Adrenal gland (tissue), 12 donors: ENCODE results near the gene HS3ST5. TPM values are rescaled to one million over a fixed set of nuclear protein-coding genes. Genes with fewer than 3 reads are reported as not detected.

Source experiments
- DNase-seq, 7 donors: peaks; one replicate each; pipeline ENCODE4 v3.0.0-alpha.2; 2019 to 2020
- H3K27ac ChIP-seq, 5 donors: fragments of 200-600 bp; sonication (generic) in 4 of 5; 1 replicate in 3 of 5; 2 replicates in 2 of 5; pipeline versions ENCODE4 v1.5.1 to v1.8.0; 2016 to 2020; ENCODE audit warnings: mild to moderate bottlenecking in 1 of 5
- H3K27me3 ChIP-seq: fragments of 200-600 bp; 2 replicates; pipeline ENCODE4 v1.8.0; 2021
- H3K36me3 ChIP-seq, 2 donors: fragments of 200-600 bp; replicated peaks in 1 of 2; 1 replicate in 1 of 2; 2 replicates in 1 of 2; pipeline versions ENCODE4 v1.5.1 to v1.8.0; 2018 to 2022
- H3K4me1 ChIP-seq, 2 donors: fragments of 200-600 bp; replicated peaks in 1 of 2; 1 replicate in 1 of 2; 2 replicates in 1 of 2; pipeline versions ENCODE4 v1.5.1 to v1.8.0; 2018 to 2021
- H3K4me3 ChIP-seq, 4 donors: fragments of 200-600 bp; sonication (generic) in 3 of 4; one replicate each; pipeline ENCODE4 v1.5.1; 2016 to 2018
- H3K9me3 ChIP-seq, 3 donors: fragments of 200-600 bp; sonication (generic) in 1 of 3; replicated peaks in 1 of 3; 1 replicate in 2 of 3; 2 replicates in 1 of 3; pipeline versions ENCODE4 v1.5.1 to v1.8.0; 2016 to 2021
- POLR2A ChIP-seq, 2 donors: fragments of 450-650 bp; IDR thresholded peaks; one replicate each; pipeline ENCODE4 v1.6.1; 2017; ENCODE audit warnings: antibody characterized with exemption in 2 of 2, mild to moderate bottlenecking in 2 of 2, moderate library complexity in 1 of 2
- WGBS, 4 donors: extraction: QIAGEN DNeasy Blood & Tissue Kit in 2 of 4; methylation state at CpG; one replicate each; pipeline versions ENCODE4 v1.1.5 to v1.1.7; 2013 to 2017; 5-methylcytosine and 5-hydroxymethylcytosine counted together
- intact Hi-C, 2 donors: fragments of 100-400 bp; cut with DNase I; formaldehyde crosslinking; loops; one replicate each; pipeline versions ENCODE4 v1.14.1 to v1.15.0; 2022 to 2023
- polyA plus RNA-seq, 3 donors: library from polyadenylated mRNA; stranded (reverse); fragments of 200-250 nt in 2 of 3; fragments of 350-450 nt in 1 of 3; fragmentation: Illumina TruSeq in 1 of 3; extraction: RNeasy Lipid Tissue Mini Kit (QIAGEN cat#74804) in 1 of 3; gene quantifications; one replicate each; pipeline ENCODE4 v1.2.3, GENCODE V29; 2013 to 2014
- total RNA-seq, 9 donors: library from RNA; depleted of rRNA in 4 of 9; stranded (reverse); fragments of >200 nt in 4 of 9; fragments of 120-200 nt in 1 of 9; fragmentation: NEBNext Ultra II Directional in 1 of 9; extraction: Animal tissue kit (Norgen Biotek cat#: 25700) in 1 of 9; gene quantifications; one replicate each; pipeline versions ENCODE4 v1.1.0 to v1.2.4, GENCODE V29; 2013 to 2023
- TF ChIP-seq, protein P1 (sequence below), 6 experiments: fragments of 450-650 bp in 4 of 6; fragments of 200-600 bp in 2 of 6; sonication (generic) in 1 of 6; IDR thresholded peaks; 1 replicate in 5 of 6; 2 replicates in 1 of 6; pipeline versions ENCODE4 v1.5.1 to v1.8.0; 2016 to 2021; ENCODE audit warnings: antibody characterized with exemption in 6 of 6, mild to moderate bottlenecking in 2 of 6, moderate library complexity in 1 of 6
- donor health status: healthy with polysubstance abuse.
- donor health status: Bipolar disorder and iron deficiency.
- donor health status: DM: yes; HTN: yes; CAD: no.
- donor health status: DM: no; HTN: no; CAD: no.
- donor health status: DM: no; HTN: no; CAD: no.
- donor health status: DM: yes; HTN: yes; CAD: no.

HS3ST5 gene
- total and polyA plus RNA-seq, 12 donors, result 0.04 to 0.78 (median 0.24) TPM; not detected in 5

GRCh38 chr6:114377881-114378280 is 35.1 kb upstream of the HS3ST5 start:
- H3K36me3 ChIP-seq, result no peaks in the 10 kb centered on the region
- 84 to 97% (median 92%) methylated on average over 3 of the region's 3 CpGs for WGBS, 4 donors
- no peaks in the 10 kb centered on the region for H3K9me3 ChIP-seq
- no peaks in the 10 kb centered on the region for H3K27me3 ChIP-seq
- TF ChIP-seq, protein P1, sequence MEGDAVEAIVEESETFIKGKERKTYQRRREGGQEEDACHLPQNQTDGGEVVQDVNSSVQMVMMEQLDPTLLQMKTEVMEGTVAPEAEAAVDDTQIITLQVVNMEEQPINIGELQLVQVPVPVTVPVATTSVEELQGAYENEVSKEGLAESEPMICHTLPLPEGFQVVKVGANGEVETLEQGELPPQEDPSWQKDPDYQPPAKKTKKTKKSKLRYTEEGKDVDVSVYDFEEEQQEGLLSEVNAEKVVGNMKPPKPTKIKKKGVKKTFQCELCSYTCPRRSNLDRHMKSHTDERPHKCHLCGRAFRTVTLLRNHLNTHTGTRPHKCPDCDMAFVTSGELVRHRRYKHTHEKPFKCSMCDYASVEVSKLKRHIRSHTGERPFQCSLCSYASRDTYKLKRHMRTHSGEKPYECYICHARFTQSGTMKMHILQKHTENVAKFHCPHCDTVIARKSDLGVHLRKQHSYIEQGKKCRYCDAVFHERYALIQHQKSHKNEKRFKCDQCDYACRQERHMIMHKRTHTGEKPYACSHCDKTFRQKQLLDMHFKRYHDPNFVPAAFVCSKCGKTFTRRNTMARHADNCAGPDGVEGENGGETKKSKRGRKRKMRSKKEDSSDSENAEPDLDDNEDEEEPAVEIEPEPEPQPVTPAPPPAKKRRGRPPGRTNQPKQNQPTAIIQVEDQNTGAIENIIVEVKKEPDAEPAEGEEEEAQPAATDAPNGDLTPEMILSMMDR (IDR thresholded peaks at IDR 0.05), result no peak
- TF ChIP-seq POLR2A (IDR thresholded peaks at IDR 0.05), result no peak
- no peak for DNase-seq
- H3K4me3 ChIP-seq, result no peak overlapping the region
- no peaks in the 10 kb centered on the region for H3K4me1 ChIP-seq
- intact Hi-C loops, result no loop called here
- no peak overlapping the region for H3K27ac ChIP-seq

DNA sequence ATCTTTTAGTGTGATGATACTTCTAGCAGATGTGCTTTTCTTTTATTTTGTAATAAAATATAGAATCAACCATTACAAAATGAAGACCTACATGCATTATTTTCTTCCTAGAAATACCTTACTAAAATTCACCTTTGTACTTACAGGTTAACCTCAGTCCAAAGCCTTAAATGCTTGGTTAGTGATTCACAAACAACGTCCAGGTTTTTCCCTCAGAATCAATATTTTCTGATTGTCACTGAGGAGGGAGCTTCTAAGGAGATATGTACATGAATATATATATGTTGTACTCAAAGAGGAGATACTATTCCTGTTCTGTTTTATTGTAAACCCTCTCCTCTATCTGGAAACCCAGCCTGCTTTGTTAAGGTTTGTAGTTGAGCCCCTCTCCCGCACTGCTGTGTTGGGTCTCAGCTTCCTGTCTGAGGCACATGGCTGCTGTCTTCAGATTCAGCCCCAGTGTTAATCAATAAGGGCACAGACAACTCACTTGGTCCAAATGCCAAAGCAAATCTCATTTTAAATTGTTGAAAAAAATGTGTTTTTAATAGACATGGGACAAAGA is 33.9 kb upstream of the HS3ST5 start:
- Histone ChIP-seq H3K27ac (no peak overlapping the region), H3K4me3 (no peak overlapping the region), H3K4me1 (no peaks in the 10 kb centered on the region), H3K36me3 (no peaks in the 10 kb centered on the region), H3K9me3 (no peaks in the 10 kb centered on the region), H3K27me3 (no peaks in the 10 kb centered on the region)
- DNase-seq, result no peak
- intact Hi-C loops, result no loop called here
- TF ChIP-seq POLR2A (IDR thresholded peaks at IDR 0.05), result no peak
- TF ChIP-seq, protein P1 (IDR thresholded peaks at IDR 0.05), result no peak
- 41 to 59% (median 50%) methylated on average over 2 of the region's 2 CpGs for WGBS, 4 donors

DNA sequence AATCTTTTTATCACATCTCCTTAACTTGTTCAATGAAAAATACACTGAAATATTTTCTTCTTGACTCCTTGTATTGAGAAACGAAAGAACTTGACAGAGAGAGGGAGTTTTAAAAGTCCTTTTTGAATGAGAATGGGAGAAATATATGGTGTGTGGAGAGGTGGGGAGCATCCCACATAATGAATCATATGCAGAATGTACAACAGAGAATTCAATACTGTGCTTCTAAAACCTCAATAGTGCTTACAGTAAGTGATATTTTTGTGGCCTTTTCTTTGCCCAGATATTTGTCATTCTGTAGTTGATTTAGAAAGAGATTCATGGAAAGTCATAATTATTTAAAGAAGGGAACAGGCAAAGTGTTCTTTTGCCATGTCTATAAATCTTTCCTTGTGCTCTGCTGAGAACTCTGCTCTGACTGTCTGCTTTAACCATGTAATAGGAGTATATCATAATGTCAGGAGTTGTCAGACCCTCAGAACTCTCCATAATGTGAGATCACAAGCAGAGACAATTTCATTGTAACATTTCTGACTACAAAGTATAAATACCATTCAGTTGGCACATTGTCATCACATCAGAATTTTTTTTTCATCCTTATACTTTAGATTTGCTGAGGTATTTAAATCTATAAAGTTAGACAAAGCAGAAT is 32.8 kb upstream of the HS3ST5 start:
- no peak for TF ChIP-seq POLR2A (IDR thresholded peaks at IDR 0.05)
- TF ChIP-seq, protein P1 (IDR thresholded peaks at IDR 0.05), result no peak
- WGBS, 4 donors, result 41 to 54% (median 52%) methylated on average over 1 of the region's 1 CpG
- H3K36me3 ChIP-seq, result no peaks in the 10 kb centered on the region
- no peak overlapping the region for H3K4me3 ChIP-seq
- intact Hi-C loops, result no loop called here
- DNase-seq, result no peak
- H3K27ac ChIP-seq, result no peak overlapping the region
- no peaks in the 10 kb centered on the region for H3K4me1 ChIP-seq
- no peaks in the 10 kb centered on the region for H3K9me3 ChIP-seq
- no peaks in the 10 kb centered on the region for H3K27me3 ChIP-seq

DNA sequence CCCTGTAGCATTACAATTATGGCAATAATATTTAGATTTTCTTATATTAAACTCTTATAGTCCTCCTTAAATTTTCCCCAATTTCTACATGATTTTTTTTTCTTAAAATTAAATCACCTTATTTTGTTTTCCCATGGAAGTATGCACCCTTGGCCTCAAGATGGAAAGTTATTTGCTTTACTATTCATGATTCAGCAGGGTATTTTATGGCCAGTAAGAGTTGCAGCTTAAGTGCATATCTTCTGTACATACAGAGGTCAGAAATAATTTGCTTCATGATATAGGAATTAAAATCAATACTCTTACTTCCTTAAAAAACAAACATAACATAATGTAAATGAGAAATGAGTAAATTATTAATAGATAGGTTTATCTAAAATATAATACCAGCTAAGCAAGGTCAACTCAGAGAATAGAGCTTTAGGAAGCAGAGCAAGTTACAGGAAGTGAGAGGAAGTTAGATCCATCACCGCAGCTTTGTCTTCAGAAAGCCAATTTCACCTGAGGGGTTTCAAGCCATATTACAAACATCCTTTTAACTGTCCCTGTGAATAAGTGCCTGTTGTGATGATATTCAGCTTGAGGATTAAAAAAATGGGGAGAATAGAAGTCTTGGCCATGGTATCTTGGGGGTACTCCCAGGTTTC is 24.6 kb upstream of the HS3ST5 start:
- H3K36me3 ChIP-seq, result no peaks in the 10 kb centered on the region
- H3K27ac ChIP-seq, result no peak overlapping the region
- TF ChIP-seq, protein P1 (IDR thresholded peaks at IDR 0.05), result no peak
- TF ChIP-seq POLR2A (IDR thresholded peaks at IDR 0.05), result no peak
- intact Hi-C loops, result no loop called here
- no peak overlapping the region for H3K4me3 ChIP-seq
- H3K9me3 ChIP-seq, result no peaks in the 10 kb centered on the region
- no peaks in the 10 kb centered on the region for H3K4me1 ChIP-seq
- 71 to 89% (median 79%) methylated on average over 1 of the region's 1 CpG for WGBS, 4 donors
- no peaks in the 10 kb centered on the region for H3K27me3 ChIP-seq
- no peak for DNase-seq
